Fibroblast of villous mesenchyme (primary cell): ENCODE results near the gene LSM12. TPM values are rescaled to one million over a fixed set of nuclear protein-coding genes. Genes with fewer than 3 reads are reported as not detected.

Experiments
- DNase-seq: peaks from one replicate; pipeline ENCODE4 v3.0.0-alpha.2; 2010; ENCODE audit warnings: low read depth
- H3K4me3 ChIP-seq: 2 replicates; pipeline ENCODE4 v1.5.1; 2011; ENCODE audit warnings: low read depth, mild to moderate bottlenecking, low read length
- total RNA-seq: library from RNA; depleted of rRNA; stranded (reverse); fragments of >200 nt; gene quantifications from 2 replicates; pipeline ENCODE4 v1.2.3, GENCODE V29; 2012
- TF ChIP-seq, protein P1 (sequence below): IDR thresholded peaks from 2 replicates; pipeline ENCODE4 v1.5.1; 2012; ENCODE audit warnings: low read depth, mild to moderate bottlenecking, low read length; ENCODE audit not compliant: insufficient read depth

LSM12 gene
- total RNA-seq, 1 donor = 82.5 TPM

DNA sequence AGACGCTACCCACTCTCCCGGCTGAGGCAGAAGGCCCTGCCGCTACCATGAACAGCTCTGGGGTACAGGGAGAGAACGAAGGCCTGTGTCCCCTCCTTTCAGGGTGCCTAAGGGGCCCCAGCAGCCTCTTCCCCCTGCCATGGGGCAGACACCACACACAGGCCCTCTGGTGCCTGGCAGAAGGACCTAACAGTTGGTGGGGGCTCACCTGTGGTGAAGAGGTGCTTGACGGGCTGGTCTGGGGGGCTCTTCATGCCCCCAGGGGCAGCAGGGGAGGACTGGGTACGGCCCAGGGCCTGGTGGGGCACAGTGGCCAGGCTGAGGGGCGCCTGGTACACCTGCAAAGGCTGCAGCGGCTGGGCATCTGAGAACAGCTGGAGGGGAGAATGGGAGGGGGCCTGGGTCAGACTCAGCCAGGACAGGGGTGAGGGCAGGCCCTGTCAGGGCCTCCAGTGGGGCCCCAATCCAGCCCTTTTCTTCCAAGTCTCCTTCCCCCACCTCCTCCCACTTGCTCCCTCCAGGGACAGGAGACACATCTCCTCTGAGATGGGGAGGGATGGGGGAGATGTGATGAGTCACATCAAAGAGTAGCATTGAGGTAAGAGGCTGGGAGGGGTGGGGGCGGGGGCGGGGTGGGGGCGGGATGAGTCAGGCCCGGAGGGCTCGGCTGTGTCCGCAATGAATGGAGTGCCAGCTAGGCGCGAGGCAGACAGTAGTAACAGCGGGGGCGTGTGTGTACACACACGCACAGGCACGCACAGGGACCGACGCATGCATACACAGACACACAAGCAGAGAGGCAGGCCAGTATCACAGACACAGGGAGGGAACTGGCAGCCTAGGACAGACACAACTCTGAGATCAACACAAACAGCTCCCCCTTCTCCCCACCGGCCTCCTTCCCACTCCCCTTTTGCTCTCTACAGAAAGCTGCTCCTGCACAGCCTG, 20.2 kb upstream of the LSM12 start:
- H3K4me3 ChIP-seq = no peak overlapping the region
- peak; percentile 86 for DNase-seq
- TF ChIP-seq, protein P1, sequence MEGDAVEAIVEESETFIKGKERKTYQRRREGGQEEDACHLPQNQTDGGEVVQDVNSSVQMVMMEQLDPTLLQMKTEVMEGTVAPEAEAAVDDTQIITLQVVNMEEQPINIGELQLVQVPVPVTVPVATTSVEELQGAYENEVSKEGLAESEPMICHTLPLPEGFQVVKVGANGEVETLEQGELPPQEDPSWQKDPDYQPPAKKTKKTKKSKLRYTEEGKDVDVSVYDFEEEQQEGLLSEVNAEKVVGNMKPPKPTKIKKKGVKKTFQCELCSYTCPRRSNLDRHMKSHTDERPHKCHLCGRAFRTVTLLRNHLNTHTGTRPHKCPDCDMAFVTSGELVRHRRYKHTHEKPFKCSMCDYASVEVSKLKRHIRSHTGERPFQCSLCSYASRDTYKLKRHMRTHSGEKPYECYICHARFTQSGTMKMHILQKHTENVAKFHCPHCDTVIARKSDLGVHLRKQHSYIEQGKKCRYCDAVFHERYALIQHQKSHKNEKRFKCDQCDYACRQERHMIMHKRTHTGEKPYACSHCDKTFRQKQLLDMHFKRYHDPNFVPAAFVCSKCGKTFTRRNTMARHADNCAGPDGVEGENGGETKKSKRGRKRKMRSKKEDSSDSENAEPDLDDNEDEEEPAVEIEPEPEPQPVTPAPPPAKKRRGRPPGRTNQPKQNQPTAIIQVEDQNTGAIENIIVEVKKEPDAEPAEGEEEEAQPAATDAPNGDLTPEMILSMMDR = no peak

DNA sequence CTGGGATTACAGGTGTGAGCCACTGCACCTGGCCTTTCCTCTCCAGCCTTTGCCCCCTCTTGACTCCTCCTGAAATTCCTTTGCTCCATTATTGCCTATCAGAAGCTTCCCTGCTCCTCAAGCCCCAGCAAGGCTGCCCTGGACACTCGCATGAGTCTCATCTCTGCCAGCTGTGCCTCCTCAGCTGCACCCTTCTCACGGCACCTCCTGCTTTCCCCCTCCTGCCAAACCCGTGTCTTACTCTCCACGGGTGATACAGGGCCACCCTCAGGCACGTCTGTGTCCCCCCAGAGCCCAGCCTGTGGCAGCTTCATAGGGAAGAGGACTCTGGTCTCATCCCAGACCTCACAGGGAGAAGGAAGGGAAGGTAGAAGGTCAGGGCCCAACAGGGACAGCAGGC, 19.4 kb upstream of the LSM12 start:
- no peak for DNase-seq
- TF ChIP-seq, protein P1 = no peak
- H3K4me3 ChIP-seq = no peak overlapping the region

DNA sequence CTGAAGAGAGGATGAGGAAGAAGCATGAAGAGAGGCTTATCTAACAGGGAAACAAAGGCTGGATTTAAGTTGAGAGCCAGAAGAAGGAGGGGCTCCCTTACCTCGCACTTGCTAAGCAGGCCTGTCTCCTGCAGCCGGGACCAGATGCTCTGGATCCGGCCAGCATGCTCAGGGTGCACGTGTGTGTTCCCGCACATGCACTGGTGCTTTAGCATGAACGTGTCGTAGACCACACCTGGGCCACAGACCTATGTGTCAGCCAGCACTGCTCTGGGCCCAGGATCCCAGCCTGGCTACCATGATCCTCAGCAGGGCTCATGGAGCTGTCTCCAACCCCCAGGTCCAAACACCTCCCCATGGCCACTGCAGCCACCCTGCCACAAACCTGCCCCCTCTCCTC, 18.4 kb upstream of the LSM12 start:
- DNase-seq = no peak
- TF ChIP-seq, protein P1 = no peak
- no peak overlapping the region for H3K4me3 ChIP-seq

DNA sequence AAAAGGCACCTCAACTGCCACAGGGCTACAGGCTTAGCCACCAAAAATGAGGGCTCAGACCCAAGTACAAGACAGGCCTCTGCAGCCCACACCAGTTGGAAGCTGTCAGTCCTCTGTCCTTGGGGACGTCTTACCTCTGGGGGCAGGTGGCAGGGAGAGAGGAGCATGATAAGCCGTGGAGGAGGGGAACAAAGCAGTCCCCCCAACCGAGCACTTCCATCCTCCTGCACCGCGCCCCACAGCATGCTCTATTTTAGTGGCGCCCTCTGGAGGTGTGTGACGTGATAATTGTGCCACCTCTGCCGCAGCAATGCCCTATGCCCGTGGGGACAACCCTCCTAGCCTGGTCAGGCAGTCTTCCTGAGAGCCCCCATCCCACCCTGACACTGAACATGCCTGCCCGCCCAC, 17.7 kb upstream of the LSM12 start:
- no peak overlapping the region for H3K4me3 ChIP-seq
- no peak for DNase-seq
- TF ChIP-seq, protein P1 = peak; percentile 26

DNA sequence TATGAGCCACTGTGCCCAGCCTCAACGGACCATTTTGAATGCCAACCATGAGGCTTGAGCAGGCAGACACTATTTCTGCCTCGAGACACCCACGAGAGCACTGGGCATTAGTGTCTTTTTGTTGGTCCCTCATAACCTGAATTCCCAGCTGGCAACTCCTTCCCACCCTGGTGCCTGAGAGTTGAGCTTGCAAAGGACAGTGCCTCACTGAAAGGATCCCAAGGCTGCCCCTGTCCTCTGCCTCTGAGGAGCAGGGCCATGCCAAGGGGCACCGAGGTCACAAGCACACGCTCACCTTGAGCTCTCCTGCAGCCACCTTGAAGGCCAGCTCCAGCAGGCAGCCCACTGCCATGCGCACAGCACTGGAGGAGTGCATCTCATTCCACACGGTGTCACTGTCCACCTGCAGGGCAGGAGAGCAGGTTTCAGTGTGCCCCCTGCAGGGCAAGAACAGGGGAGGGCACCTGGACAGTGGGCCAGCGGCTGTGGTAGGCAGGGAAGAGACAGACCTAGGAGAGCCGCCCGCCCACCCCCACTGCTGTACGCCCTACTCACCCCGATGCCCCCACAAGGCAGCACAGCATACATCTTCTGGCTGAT, 16.9 kb upstream of the LSM12 start:
- TF ChIP-seq, protein P1 = peak; percentile 30
- DNase-seq = no peak
- H3K4me3 ChIP-seq = no peak overlapping the region

DNA sequence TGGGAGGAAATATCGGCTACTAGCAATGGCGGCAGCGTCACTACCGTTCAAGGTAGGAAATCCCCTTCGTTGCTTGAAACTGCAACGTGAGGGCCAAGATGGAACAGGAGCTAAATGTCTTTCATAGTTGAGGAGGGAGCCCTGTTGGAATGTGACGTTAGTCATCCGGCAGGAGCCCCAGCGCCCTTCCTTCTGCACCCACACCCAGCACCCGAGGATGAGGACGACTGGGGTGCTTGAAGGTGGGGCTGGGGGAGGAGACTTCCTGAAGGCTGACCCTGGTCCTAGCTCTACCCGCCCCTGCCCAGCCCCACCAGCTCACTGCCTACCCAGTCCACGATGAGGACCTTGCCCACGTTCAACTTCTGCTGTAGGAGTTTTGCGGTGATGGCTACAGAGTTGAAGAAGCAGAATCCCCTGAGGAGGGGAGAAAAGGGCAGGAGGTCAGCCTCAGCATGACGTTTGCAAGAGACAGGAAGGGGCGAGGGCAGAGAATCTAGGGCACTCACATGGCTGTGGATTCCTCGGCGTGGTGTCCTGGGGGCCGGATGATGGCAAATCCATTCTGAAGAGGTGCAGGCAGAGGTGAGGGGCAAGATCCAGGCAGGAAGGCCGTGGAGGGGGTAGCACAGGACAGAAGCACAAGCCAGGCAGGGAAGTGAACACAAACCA, 15.9 kb upstream of the LSM12 start:
- TF ChIP-seq, protein P1 = no peak
- DNase-seq = no peak
- H3K4me3 ChIP-seq = no peak overlapping the region
